ENCODE results near the gene ZDHHC22.

ZDHHC22 gene

DNA sequence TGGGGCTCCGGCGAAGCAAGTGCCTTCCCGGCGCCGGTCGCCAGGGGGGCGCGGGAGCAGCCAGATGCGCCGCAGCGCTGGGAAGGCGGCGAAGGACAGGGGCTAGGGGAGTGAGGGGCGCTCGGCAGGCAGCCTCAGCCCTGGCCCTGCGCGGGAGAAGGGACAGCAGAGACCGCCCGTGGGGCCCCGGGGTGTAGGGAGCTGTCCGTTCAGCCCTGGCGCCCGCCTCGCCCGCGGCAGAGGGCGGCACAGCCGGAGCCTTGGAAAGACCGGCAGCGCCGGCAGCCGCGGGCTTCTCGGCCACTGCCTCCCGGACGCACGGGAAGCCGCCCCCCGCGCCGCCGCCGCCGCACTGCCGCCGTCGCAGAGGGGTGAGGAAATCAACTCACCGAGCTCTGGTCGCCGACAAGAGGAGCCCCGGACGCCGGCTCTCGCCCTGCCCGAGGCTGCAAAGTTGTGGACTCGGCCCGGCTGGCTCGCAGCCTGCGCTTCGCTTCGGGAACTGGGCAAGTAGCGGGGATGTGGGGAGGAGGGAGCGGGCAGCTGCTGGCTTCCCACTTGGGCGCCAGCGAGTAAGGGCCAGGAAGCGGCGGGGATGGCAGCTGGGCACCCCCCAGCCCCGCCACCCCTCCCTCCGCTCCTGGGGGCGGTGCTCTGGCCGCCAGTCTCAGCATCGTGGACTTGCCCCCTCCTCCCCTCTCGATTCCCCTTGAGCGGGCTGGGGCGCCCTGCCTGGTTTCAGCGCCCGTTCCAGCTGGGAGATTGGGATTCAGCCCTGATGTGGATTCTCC is at the start of gene ZDHHC22:
Gene ZDHHC22, minus strand, starts transcription at position 578 of the 791 bp plus-strand sequence. CDS start 2,053 bp downstream, outside the sequence.
- DNase-seq (ENCODE audit: low read depth): peak; percentile 35

GRCh38 chr14:77190977-77191376 is 49.4 kb upstream of the ZDHHC22 start:
- DNase-seq (ENCODE audit: low read depth): no peak

GRCh38 chr14:77189479-77189878 is 47.9 kb upstream of the ZDHHC22 start:
- DNase-seq (ENCODE audit: low read depth): no peak

- no peak for DNase-seq (ENCODE audit: low read depth)
Measured at GRCh38 chr14:77187649-77188012, 46.0 kb upstream of the ZDHHC22 start.

DNA sequence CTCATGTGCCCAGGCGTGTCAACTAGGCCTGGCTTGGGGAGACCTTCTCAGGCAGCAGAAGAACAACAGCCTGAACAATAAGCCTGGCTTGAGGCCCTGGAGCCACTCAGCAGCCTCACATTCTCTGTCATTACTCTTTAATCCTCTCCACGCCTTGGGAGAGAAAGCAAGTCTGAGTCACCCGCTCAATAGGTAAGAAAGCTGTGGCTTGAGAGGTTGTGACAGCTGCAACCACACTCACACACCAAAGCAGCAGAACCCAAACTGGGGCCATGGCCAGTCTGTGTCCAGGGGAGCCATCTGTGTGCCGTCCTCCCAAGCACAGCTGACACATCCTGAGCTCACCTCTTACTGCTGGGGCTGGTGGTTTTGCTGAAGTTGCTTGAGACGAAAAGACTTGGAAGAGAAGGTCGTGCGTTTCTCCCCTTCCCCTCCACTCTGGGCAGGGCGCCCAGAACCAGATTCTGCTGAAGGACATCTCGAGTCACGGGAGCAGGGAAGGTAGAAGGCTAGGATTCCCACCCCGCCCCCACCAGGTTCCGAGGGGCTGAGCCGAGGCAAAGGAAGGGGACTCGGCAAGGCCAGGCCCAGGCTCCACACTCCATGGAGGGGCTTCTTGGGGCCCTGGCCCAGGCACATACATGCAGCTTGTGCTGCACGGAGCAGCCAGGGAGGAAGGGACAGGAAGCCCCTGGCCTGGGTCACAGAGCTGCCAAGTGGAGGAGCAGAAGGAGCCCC is 45.5 kb upstream of the ZDHHC22 start:
- DNase-seq (ENCODE audit: low read depth): peak; percentile 6

DNA sequence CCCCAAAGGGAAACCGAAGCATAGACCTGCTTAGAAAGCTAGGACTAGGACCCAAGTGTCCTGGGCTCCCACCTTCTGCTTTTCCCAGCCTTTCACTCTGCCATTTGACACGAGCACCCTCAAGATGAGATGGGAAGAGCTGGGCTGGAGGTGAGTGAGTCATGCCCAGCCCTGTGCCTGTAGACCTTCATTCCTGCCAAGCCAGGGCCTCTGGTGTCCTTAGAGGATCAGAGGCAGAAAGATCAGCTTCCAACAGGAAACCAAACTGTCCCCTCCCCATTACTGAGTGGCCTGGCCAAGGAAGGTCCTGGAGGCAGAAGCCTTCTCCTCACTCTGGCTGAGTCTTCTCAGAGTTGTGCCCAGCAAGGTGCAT is 43.5 kb upstream of the ZDHHC22 start:
- DNase-seq (ENCODE audit: low read depth): no peak

GRCh38 chr14:77184396-77185092 is 43.0 kb upstream of the ZDHHC22 start:
- no peak for DNase-seq (ENCODE audit: low read depth)

DNA sequence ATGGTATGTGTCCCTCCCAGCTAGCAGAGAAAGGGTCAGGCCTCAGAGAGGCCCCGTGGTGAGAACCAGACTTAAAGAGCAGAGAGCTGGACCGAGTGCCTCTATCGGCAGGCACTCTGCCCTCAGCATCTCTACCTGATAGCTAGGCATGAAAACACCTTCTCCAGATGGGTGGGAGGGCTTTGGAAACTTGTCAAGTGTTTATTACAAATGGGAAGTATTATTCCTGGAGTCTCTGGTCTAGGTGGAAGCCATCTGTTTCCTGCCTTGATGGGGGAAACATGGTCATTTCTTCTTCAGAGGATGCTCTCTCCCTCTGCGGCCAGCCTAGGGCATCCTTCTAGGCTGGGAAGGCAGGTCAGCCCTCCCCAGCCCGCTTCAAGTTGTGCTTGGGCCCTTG is 42.3 kb upstream of the ZDHHC22 start:
- DNase-seq (ENCODE audit: low read depth): no peak

- no peak for DNase-seq (ENCODE audit: low read depth)
Measured at GRCh38 chr14:77181603-77182437, 40.2 kb upstream of the ZDHHC22 start, which contains the start of gene TMEM63C. TSS of gene TMEM63C (plus strand) at chr14:77181798. CDS start at chr14:77218814, 37,016 bp downstream.

- DNase-seq (ENCODE audit: low read depth): no peak
Measured at GRCh38 chr14:77180726-77181602, 39.4 kb upstream of the ZDHHC22 start.

GRCh38 chr14:77178656-77179055 is 37.1 kb upstream of the ZDHHC22 start:
- no peak for DNase-seq (ENCODE audit: low read depth)

DNA sequence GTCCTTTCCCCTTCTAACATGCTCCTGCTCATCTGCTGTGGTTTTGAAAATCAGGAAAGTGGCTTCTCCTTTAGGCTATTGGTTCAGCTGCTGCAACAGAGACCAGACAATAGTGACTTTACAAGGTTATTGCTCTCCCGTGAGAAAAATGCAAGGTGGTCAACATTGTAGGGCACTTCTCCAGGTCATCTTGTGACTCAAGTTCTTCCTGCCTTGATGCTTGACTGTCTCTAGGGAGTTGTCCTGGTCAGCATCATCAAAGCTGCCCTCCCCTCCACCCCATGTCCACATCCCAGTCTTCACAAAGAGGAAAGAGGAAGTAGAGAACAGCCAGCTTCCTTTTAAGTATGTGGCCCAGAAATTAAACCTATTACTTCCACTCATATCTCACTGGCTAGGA is 36.1 kb upstream of the ZDHHC22 start:
- DNase-seq (ENCODE audit: low read depth): no peak

DNA sequence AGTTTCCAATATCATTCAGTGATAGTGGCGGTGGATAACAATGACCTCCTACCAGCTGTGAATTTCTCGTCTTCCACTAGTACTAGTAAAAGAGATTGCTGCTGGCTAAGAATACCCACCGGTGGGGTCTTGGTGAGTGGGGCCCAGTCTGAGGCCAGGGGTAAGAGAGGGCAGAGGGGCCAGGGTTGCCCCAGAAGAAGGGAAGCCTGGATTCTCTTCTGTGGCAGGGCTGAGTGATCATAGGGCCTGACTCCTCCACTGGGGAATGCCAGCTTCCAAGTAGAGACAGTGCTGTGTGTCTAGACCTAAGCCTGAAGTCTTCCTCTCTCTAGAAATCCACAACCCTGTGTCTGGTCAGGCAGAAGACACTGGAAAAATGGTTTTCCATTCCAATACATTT is 34.3 kb upstream of the ZDHHC22 start:
- DNase-seq (ENCODE audit: low read depth): no peak

DNA sequence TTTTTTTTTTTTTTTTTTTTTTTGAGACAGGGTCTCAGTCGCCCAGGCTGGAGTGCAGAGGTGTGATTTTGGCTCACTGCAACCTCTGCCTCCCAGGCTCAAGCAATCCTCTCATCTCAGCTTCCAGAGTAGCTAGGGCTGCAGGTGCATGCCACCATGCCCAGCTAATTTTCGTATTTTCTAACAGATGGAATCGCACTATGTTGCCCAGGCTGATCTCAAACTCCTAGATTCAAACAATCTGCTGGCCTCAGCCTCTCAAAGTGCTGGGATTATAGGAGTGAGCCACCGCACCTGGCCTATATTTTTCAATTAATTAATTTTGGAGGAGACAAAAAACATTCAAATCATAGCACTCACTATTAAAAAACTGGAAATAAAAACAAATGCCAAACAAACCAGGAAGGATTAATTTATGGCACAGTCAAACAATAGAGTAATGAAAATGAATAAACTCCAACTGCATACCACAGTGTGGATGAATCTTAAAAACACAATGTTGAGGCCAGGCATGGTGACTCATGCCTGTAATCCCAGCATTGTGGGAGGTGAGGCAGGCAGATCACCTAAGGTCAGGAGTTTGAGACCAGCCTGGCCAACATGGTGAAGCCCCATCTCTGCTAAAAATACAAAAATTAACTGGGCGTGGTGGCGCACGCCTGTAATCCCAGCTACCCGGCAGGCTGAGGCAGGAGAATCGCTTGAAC is 32.5 kb upstream of the ZDHHC22 start:
- peak; percentile 19 for DNase-seq (ENCODE audit: low read depth)

GRCh38 chr14:77172916-77173315 is 31.3 kb upstream of the ZDHHC22 start:
- no peak for DNase-seq (ENCODE audit: low read depth)

DNA sequence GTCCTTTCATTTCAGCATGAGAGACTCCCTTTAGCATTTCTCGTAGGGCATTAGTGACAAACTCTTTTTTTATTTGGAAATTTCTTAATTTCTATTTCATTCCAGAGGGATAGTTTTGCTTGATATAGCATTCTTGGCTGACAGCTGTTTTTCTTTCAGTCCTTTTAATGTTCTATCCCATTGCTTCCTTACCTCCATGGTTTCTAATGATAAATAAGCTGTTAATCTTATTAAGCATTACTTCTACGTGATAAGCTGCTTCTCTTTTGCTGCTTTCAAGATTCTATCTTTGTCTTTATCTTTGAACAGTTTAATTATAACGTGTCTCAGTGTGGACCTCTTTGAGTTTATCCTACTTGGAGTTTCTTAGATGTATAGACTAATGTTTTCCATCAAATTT is 28.5 kb upstream of the ZDHHC22 start:
- no peak for DNase-seq (ENCODE audit: low read depth)

DNA sequence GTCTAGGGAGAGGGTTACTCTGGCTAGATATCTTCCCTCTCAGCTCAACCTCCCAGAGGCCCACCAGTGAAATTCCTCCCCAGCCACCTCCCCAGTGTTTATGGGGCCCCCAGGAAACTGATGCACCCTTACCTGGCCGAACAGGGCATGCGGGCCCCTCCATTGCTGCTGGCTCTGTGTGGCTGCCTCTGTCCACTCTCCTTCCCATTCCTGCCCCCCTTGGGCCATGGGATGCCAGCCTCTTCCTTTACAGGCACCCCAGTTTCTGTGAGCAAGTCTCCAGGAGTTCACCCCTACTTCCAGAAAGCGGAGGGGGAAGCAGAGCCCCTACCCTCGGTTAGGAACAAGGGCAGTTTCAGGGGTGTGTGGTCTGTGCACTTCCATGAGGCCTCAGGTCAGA is 19.4 kb upstream of the ZDHHC22 start:
- no peak for DNase-seq (ENCODE audit: low read depth)

GRCh38 chr14:77158882-77159255 is 17.3 kb upstream of the ZDHHC22 start:
- no peak for DNase-seq (ENCODE audit: low read depth)

- peak; percentile 79 for DNase-seq (ENCODE audit: low read depth)
Measured at GRCh38 chr14:77158175-77158881, 16.7 kb upstream of the ZDHHC22 start.

DNA sequence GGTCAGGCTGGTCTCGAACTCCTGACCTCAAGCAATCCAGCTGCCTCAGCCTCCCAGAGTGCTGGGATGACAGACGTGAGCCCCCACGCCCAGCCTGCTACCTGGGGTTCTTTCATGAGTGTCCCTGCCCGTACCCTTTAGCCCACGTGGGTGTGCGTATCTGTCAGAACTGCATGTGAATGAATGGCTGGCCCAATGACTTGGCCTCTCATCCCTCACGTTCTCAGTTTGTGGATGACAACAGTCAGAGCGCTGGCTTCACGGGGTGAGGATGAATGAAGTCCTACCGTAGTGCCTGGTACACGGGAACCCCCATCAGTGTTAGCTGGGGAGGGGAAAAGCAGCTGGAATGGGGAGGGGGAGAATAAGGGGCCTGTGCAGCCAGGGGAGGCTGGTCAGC is 16.1 kb upstream of the ZDHHC22 start:
- DNase-seq (ENCODE audit: low read depth): no peak
